Upper lobe of left lung (tissue), 4 donors: Measurements from ENCODE around the gene EMC1.

Source experiments
- POLR2A ChIP-seq, 4 donors: fragments of 450-650 bp; IDR thresholded peaks; one replicate each; pipeline ENCODE4 v1.5.1; 2016 to 2017; ENCODE audit warnings: antibody characterized with exemption in 4 of 4, mild to moderate bottlenecking in 2 of 4
- POLR2AphosphoS5 ChIP-seq, 2 donors: sonication (generic); formaldehyde crosslinking; IDR thresholded peaks; one replicate each; pipeline ENCODE4 v1.5.1; 2017; ENCODE audit warnings: antibody characterized with exemption in 2 of 2
- TF ChIP-seq, protein P1 (sequence below), 6 experiments: fragments of 450-650 bp in 4 of 6; fragments of 200-600 bp in 2 of 6; sonication (generic) in 2 of 6; IDR thresholded peaks; one replicate each; pipeline ENCODE4 v1.5.1; 2016 to 2019; ENCODE audit warnings: antibody characterized with exemption in 6 of 6

GRCh38 chr1:19220991-19221390, 30.3 kb downstream of the EMC1 start:
- TF ChIP-seq, protein P1, sequence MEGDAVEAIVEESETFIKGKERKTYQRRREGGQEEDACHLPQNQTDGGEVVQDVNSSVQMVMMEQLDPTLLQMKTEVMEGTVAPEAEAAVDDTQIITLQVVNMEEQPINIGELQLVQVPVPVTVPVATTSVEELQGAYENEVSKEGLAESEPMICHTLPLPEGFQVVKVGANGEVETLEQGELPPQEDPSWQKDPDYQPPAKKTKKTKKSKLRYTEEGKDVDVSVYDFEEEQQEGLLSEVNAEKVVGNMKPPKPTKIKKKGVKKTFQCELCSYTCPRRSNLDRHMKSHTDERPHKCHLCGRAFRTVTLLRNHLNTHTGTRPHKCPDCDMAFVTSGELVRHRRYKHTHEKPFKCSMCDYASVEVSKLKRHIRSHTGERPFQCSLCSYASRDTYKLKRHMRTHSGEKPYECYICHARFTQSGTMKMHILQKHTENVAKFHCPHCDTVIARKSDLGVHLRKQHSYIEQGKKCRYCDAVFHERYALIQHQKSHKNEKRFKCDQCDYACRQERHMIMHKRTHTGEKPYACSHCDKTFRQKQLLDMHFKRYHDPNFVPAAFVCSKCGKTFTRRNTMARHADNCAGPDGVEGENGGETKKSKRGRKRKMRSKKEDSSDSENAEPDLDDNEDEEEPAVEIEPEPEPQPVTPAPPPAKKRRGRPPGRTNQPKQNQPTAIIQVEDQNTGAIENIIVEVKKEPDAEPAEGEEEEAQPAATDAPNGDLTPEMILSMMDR (IDR thresholded peaks at IDR 0.05), result no peak
- TF ChIP-seq POLR2A (IDR thresholded peaks at IDR 0.05) (no peak), POLR2AphosphoS5 (IDR thresholded peaks at IDR 0.05) (peak in 1 of 2 donors; percentile 31)
